Aorta (tissue), 5 donors: ENCODE results near the gene CRYBB2. TPM values are rescaled to one million over a fixed set of nuclear protein-coding genes. Genes with fewer than 3 reads are reported as not detected.
A peak's percentile ranks its signal among the peaks of the same experiment; 100 is the strongest.
"Not testable (repeated sequence)": the region's sequence is repeated elsewhere in the genome, so short reads cannot be mapped to it uniquely, and the experiment has no call there.

ENCODE experiments used
- ATAC-seq: fragments of 200-7000 bp; cut with Tn5 transposase; one replicate; pipeline ENCODE4 v1.9.1; 2022; ENCODE audit warnings: moderate library complexity; ENCODE audit not compliant: low FRiP score
- DNase-seq, 2 donors: peaks; one replicate each; pipeline ENCODE4 v3.0.0-alpha.2; 2020
- H3K27ac ChIP-seq, 2 donors: one replicate each; pipeline ENCODE4 v1.5.1; 2013; ENCODE audit warnings: low read length in 2 of 2, mild to moderate bottlenecking in 2 of 2, moderate library complexity in 2 of 2, control low read depth in 1 of 2, inconsistent platforms in 1 of 2, low read depth in 1 of 2
- H3K27me3 ChIP-seq, 2 donors: one replicate each; pipeline ENCODE4 v1.6.1; 2013; ENCODE audit warnings: control low read depth in 1 of 2, low read length in 1 of 2, mild to moderate bottlenecking in 1 of 2, moderate library complexity in 1 of 2; ENCODE audit not compliant: insufficient read depth in 2 of 2, control insufficient read depth in 1 of 2
- H3K36me3 ChIP-seq, 2 donors: one replicate each; pipeline ENCODE4 v1.6.1; 2013; ENCODE audit warnings: control low read depth in 1 of 2, low read length in 1 of 2, mild to moderate bottlenecking in 1 of 2; ENCODE audit not compliant: insufficient read depth in 2 of 2, control insufficient read depth in 1 of 2
- H3K4me1 ChIP-seq, 2 donors: one replicate each; pipeline ENCODE4 v1.6.1; 2013; ENCODE audit warnings: low read length in 2 of 2, control low read depth in 1 of 2, mild to moderate bottlenecking in 1 of 2, moderate library complexity in 1 of 2; ENCODE audit not compliant: insufficient read depth in 2 of 2, control insufficient read depth in 1 of 2
- H3K4me3 ChIP-seq, 2 donors: one replicate each; pipeline ENCODE4 v1.5.1; 2013; ENCODE audit warnings: low read length in 2 of 2, control low read depth in 1 of 2, mild to moderate bottlenecking in 1 of 2
- H3K9me3 ChIP-seq: one replicate; pipeline ENCODE4 v1.6.1; 2013; ENCODE audit warnings: mild to moderate bottlenecking, low read length; ENCODE audit not compliant: control insufficient read depth
- whole genome bisulfite sequencing, 2 donors: extraction: QIAGEN DNeasy Blood & Tissue Kit; methylation state at CpG; one replicate each; pipeline ENCODE4 v1.1.7; 2013; 5-methylcytosine and 5-hydroxymethylcytosine counted together
- intact Hi-C, 2 donors: fragments of 100-400 bp; cut with DNase I; formaldehyde crosslinking; loops; one replicate each; pipeline versions ENCODE4 v1.14.2 to v1.15.0; 2022
- polyA plus RNA-seq, 2 donors: library from polyadenylated mRNA; stranded (reverse); fragments of 200-250 nt; gene quantifications; one replicate each; pipeline ENCODE4 v1.2.3, GENCODE V29; 2013
- total RNA-seq, 2 donors: library from RNA; stranded (reverse); fragmentation: NEBNext Ultra II Directional; extraction: Animal tissue kit (Norgen Biotek cat#: 25700); gene quantifications; one replicate each; pipeline ENCODE4 v1.2.1, GENCODE V29; 2021
- donor health status: healthy with polysubstance abuse.
- donor health status: Bipolar disorder and iron deficiency.
- donor health status: DM: no; HTN: no; CAD: no.
- donor health status: DM: no; HTN: no; CAD: no.
- donor health status: DM: yes; HTN: yes; CAD: no.

Gene CRYBB2
- total and polyA plus RNA-seq, 4 donors: 0.45 to 2.8 TPM; not detected in 2

DNA sequence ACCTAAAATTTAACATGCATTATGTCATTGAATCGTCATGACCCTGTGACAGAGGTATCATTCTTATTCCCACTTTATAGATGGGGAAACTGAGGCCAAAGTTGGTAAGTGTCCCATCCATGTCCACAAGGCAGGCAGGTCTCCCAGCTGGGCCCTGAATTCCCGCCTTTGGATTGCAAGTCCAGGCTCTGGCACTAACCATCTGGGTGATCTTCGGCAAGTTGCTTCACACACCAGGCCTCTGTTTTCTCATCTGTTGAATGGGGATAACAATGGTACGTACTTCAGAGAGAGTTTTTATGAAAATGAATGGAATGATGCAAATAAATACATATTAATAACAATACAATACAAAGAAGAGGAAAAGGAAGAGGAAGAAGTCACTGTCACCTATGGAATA, 16.4 kb upstream of the CRYBB2 start:
- WGBS, 2 donors: 93% methylated on average over 4 of the region's 4 CpGs
- intact Hi-C loops: no loop called here
- no peaks in the 10 kb centered on the region for H3K27me3 ChIP-seq
- H3K9me3 ChIP-seq: no peaks in the 10 kb centered on the region
- H3K27ac ChIP-seq: no peak overlapping the region
- H3K4me3 ChIP-seq: no peak overlapping the region
- DNase-seq (no peak), ATAC-seq (no peak)
- H3K4me1 ChIP-seq: no peaks in the 10 kb centered on the region
- H3K36me3 ChIP-seq: peaks cover 0 to 3% of the 10 kb centered on the region in 2 donors

DNA sequence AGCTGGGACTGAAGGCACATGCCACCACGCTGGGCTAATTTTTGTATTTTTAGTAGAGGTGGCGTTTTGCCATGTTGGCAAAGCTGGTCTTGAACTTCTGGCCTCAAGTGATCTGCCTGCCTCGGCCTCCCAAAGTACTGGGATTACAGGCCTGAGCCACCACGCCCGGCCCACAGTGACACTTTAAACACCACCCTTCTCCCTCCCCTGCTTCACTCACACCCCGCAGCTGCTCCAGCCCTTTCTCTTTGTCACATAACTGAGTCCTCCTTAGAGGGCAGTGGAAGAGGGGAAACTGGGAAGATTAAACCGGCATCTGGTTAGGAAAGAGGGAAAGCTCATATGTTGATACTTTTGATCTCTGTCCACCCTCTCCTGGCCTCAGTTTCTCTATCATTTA, 14.9 kb upstream of the CRYBB2 start:
- H3K36me3 ChIP-seq, H3K4me3 ChIP-seq, H3K27me3 ChIP-seq, DNase-seq, H3K27ac ChIP-seq, ATAC-seq, H3K9me3 ChIP-seq, intact Hi-C loops, H3K4me1 ChIP-seq: not testable (repeated sequence)
- 71 to 73% methylated on average over 7 of the region's 7 CpGs for WGBS, 2 donors

DNA sequence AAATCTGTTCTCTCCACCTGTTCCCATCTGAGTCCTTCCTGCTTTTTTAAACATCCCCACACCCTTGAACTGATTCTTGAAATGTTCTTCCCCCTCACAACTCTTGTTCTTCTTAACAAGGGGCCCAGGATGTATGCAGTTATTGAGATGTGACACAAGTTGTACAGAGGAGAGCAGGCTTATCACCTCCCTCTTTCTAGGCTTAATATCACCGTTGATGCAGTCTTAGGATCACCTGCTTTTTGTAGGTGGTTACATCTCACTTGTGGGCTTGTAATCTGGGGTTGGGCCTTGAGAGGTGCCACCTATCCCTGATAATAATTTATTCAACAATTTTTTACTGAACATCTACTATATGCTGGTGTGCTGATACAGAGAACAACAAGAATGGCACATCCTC, 13.6 kb upstream of the CRYBB2 start:
- no peaks in the 10 kb centered on the region for H3K36me3 ChIP-seq
- ATAC-seq (no peak), DNase-seq (no peak)
- H3K9me3 ChIP-seq: no peaks in the 10 kb centered on the region
- H3K4me3 ChIP-seq: no peak overlapping the region
- no peak overlapping the region for H3K27ac ChIP-seq
- no peaks in the 10 kb centered on the region for H3K4me1 ChIP-seq
- intact Hi-C loops: no loop called here
- no peaks in the 10 kb centered on the region for H3K27me3 ChIP-seq
- 89 to 91% methylated on average over 1 of the region's 1 CpG for whole genome bisulfite sequencing, 2 donors

DNA sequence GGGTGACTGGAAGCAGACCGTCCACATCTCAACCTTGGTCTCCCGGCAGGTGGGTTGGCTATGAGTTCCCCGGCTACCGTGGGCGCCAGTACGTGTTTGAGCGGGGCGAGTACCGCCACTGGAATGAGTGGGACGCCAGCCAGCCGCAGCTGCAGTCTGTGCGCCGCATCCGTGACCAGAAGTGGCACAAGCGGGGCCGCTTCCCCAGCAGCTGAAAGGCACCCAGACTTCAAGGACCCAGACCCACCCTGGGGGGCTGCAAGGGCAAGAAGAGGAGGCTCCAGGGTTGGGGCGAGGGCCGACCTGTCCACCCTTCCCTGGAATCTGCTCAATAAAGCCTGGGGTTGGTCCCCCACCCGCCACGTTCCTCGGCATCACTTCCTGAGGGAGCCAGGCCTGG, 12.4 kb upstream of the CRYBB2 start:
- no peak overlapping the region for H3K4me3 ChIP-seq
- no peaks in the 10 kb centered on the region for H3K4me1 ChIP-seq
- H3K27me3 ChIP-seq: no peaks in the 10 kb centered on the region
- ATAC-seq (peak; percentile 23), DNase-seq (no peak)
- whole genome bisulfite sequencing, 2 donors: 91 to 93% methylated on average over 21 of the region's 21 CpGs
- no peak overlapping the region for H3K27ac ChIP-seq
- H3K9me3 ChIP-seq: no peaks in the 10 kb centered on the region
- intact Hi-C loops: no loop called here
- H3K36me3 ChIP-seq: no peaks in the 10 kb centered on the region

DNA sequence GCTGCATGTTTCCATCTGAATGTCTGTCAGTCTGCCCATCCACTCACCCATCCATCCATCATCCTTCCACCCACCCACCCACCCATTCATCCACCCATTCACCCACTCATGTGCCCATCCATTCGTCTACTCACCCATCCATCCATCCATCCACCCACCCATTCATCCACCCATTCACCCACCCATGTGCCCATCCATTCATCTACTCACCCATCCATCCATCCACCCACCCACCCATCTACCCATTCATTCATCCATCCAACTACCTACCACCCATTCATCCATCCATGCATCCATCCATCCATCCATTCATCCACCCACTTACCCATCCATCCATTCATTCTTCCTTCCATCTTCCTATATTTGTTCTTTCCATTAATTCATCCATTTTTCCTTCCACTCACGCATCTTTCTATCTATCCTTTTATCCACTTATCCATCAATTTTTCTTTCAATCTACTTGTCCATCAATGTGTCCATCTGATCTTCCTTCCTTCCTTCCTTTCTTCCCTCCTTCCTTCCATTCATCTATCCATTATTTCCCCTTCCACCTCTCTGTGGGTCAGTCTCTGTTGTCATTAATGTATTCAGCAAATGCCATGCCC, 11.8 kb upstream of the CRYBB2 start:
- ATAC-seq: no peak
- intact Hi-C loops: no loop called here
- Histone ChIP-seq H3K4me1 (no peaks in the 10 kb centered on the region), H3K27ac (no peak overlapping the region), H3K9me3 (peaks cover 3% of the 10 kb centered on the region), H3K36me3 (no peaks in the 10 kb centered on the region), H3K4me3 (no peak overlapping the region), H3K27me3 (no peaks in the 10 kb centered on the region)
- 57 to 100% methylated on average over 1 to 2 of the region's 2 CpGs for WGBS, 2 donors
- DNase-seq: no peak

DNA sequence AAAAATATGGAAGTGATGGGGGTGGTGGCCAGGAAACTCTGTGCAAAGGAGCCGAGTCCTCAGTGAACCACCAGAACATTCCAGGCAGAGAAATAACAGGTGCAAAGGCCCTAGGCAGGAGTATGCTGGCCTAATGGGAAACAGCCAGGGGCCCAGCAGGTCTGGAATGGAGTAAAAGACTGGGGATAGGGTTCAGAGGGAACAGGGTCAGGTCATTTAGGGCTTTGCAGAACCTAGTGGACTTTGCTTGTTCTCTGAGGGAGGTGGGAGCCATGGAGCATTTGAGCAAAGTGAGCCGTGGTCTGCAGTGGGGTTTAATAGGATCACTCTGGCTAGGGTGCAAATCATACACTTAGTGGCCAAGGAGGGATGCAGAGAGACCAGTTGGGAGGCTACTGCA, 11.1 kb upstream of the CRYBB2 start:
- DNase-seq (no peak), ATAC-seq (no peak)
- Histone ChIP-seq H3K4me3 (no peak overlapping the region), H3K9me3 (peaks cover 3% of the 10 kb centered on the region), H3K4me1 (no peaks in the 10 kb centered on the region), H3K27ac (no peak overlapping the region), H3K36me3 (no peaks in the 10 kb centered on the region), H3K27me3 (no peaks in the 10 kb centered on the region)
- intact Hi-C loops: no loop called here
- 83 to 91% methylated on average over 2 of the region's 2 CpGs for WGBS, 2 donors

DNA sequence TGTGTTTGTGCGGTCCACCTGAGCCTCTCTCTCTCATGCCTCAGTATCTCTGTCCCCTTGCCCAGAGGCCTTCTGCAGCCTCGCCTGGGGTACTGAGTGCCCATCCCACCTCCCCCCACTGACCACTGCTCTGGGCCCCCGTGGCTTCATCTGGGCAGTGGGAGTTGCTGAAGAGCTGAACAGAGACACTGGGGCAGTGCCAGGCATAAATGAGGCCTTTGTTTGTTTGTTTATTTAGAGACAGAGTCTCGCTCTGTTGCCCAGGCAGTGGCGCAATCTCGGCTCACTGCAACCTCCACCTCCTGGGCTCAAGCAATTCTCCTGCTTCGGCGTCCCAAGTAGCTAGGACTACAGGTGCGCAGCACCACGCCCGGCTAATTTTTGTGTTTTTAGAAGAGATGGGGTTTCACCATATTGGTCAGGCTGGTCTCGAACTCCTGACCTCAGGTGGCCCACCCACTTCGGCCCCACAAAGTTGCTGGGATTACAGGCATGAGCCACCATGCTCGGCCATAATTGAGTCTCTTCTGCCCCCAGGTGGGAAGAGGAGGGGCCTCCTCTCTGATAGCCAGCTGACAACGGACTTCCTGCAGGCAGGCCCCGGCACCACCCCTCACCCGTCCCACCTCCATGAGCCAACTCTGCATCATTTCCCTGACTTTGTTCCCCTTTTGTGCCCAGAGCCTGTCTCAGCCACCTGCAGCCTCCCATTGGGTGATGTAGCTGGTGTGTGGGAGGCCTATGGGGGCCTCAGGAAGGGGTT, 10.5 kb upstream of the CRYBB2 start:
- ATAC-seq (no peak), DNase-seq (no peak)
- intact Hi-C loops: no loop called here
- WGBS, 2 donors: 80% methylated on average over 17 of the region's 17 CpGs
- Histone ChIP-seq H3K27me3 (no peaks in the 10 kb centered on the region), H3K4me1 (no peaks in the 10 kb centered on the region), H3K9me3 (peaks cover 3% of the 10 kb centered on the region), H3K4me3 (no peak overlapping the region), H3K27ac (no peak overlapping the region), H3K36me3 (no peaks in the 10 kb centered on the region)

DNA sequence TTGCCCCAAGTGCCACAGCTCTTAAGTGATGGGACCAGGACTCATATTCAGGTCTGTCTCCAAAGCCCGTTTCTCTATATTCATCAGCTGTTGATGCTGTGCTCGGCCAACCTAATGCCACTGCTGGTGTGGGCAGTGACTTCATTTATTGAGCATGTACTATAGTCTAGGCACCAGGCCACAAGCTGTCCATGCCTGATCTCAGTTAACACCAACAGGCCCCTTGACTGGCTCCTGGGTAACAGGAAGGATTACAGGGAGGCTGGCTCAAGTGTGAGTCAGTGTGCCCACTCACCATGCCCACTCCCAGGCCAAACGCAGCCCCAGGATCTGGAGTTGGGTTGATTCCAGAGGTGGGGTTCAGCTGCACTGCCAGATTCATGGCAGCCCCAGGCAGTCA, 8.6 kb upstream of the CRYBB2 start:
- Histone ChIP-seq H3K4me3 (no peak overlapping the region), H3K27me3 (no peaks in the 10 kb centered on the region), H3K36me3 (no peaks in the 10 kb centered on the region), H3K27ac (no peak overlapping the region), H3K4me1 (no peaks in the 10 kb centered on the region), H3K9me3 (peaks cover 3% of the 10 kb centered on the region)
- 58 to 68% methylated on average over 3 of the region's 3 CpGs for WGBS, 2 donors
- no peak for ATAC-seq
- intact Hi-C loops: no loop called here
- DNase-seq: no peak

DNA sequence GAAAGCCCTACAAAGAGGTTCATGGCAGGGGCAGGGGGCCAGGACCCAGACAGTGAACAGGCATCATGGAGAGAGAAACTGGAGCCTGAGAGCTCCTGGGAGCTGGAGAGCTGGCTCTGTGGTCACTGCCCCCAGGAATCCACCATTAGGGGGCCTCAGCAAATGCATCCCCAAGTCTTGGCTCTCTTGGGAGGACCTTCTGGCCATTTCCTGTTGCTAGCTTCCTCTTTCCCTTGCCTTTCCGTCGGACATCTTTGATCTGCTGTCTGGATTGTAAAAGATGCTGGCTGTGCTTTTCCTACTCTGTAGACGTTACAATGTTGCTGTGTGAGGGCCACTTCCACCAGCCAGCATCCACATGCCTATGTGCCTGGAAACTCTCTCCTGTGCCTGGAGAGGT, 7.1 kb upstream of the CRYBB2 start:
- intact Hi-C loops: no loop called here
- no peak overlapping the region for H3K4me3 ChIP-seq
- H3K36me3 ChIP-seq: no peaks in the 10 kb centered on the region
- 51 to 58% methylated on average over 3 of the region's 3 CpGs for WGBS, 2 donors
- DNase-seq (no peak), ATAC-seq (no peak)
- peaks cover 3% of the 10 kb centered on the region for H3K9me3 ChIP-seq
- H3K27me3 ChIP-seq: no peaks in the 10 kb centered on the region
- no peaks in the 10 kb centered on the region for H3K4me1 ChIP-seq
- no peak overlapping the region for H3K27ac ChIP-seq
